H9 (cell line): ENCODE results near the gene SAG. TPM values are rescaled to one million over a fixed set of nuclear protein-coding genes. Genes with fewer than 3 reads are reported as not detected.

Experiments
- DNase-seq: peaks from one replicate; pipeline ENCODE4 v3.0.0-alpha.2; 2017
- H2AFZ ChIP-seq: one replicate; pipeline ENCODE4 v1.6.1; 2013; ENCODE audit warnings: mild to moderate bottlenecking, low read length, control low read depth, moderate library complexity
- H2AK5ac ChIP-seq: 2 replicates; pipeline ENCODE4 v1.6.1; 2013; ENCODE audit warnings: low read length, control low read depth, mixed read lengths; ENCODE audit not compliant: insufficient read length
- H2BK120ac ChIP-seq: one replicate; pipeline ENCODE4 v1.6.1; 2013; ENCODE audit warnings: low read depth, mild to moderate bottlenecking, low read length, control low read depth, inconsistent platforms; ENCODE audit not compliant: poor library complexity, severe bottlenecking
- H2BK12ac ChIP-seq: 2 replicates; pipeline ENCODE4 v1.6.1; 2013; ENCODE audit warnings: low read length, control low read depth, mixed read lengths, low read depth; ENCODE audit not compliant: insufficient read length
- H2BK15ac ChIP-seq: 2 replicates; pipeline ENCODE4 v1.6.1; 2013; ENCODE audit warnings: low read depth, low read length, control low read depth
- H2BK20ac ChIP-seq: one replicate; pipeline ENCODE4 v1.6.1; 2013; ENCODE audit warnings: low read depth, mild to moderate bottlenecking, low read length, control low read depth, inconsistent platforms; ENCODE audit not compliant: poor library complexity, severe bottlenecking
- H2BK5ac ChIP-seq: 2 replicates; pipeline ENCODE4 v1.6.1; 2013; ENCODE audit warnings: low read length, control low read depth, mixed read lengths; ENCODE audit not compliant: insufficient read length
- H3K14ac ChIP-seq: 2 replicates; pipeline ENCODE4 v1.6.1; 2013; ENCODE audit warnings: low read length, control low read depth; ENCODE audit not compliant: insufficient read depth
- H3K18ac ChIP-seq: 2 replicates; pipeline ENCODE4 v1.6.1; 2013; ENCODE audit warnings: low read depth, mild to moderate bottlenecking, mixed read lengths, low read length, control low read depth; ENCODE audit not compliant: insufficient read length
- H3K23ac ChIP-seq: 2 replicates; pipeline ENCODE4 v1.6.1; 2013; ENCODE audit warnings: low read length, control low read depth, mixed read lengths, low read depth; ENCODE audit not compliant: insufficient read length
- H3K23me2 ChIP-seq: 2 replicates; pipeline ENCODE4 v1.6.1; 2013; ENCODE audit warnings: low read depth, mild to moderate bottlenecking, mixed read lengths, low read length, control low read depth; ENCODE audit not compliant: insufficient read length, poor library complexity, severe bottlenecking
- H3K27ac ChIP-seq: 2 replicates; pipeline ENCODE4 v1.5.1; 2013; ENCODE audit warnings: low read length, control low read depth, mixed read lengths, low read depth; ENCODE audit not compliant: insufficient read length
- H3K27me3 ChIP-seq: 2 replicates; pipeline ENCODE4 v1.6.1; 2013; ENCODE audit warnings: low read length, control low read depth, inconsistent platforms; ENCODE audit not compliant: insufficient read depth
- H3K4ac ChIP-seq: 2 replicates; pipeline ENCODE4 v1.6.1; 2013; ENCODE audit warnings: low read depth, mild to moderate bottlenecking, control low read depth, inconsistent platforms, low read length, moderate library complexity
- H3K4me1 ChIP-seq: 2 replicates; pipeline ENCODE4 v1.6.1; 2013; ENCODE audit warnings: low read length, control low read depth, inconsistent platforms; ENCODE audit not compliant: insufficient read depth
- H3K4me2 ChIP-seq: 2 replicates; pipeline ENCODE4 v1.6.1; 2013; ENCODE audit warnings: low read length, control low read depth, mixed read lengths; ENCODE audit not compliant: insufficient read length, insufficient read depth
- H3K56ac ChIP-seq: 2 replicates; pipeline ENCODE4 v1.6.1; 2013; ENCODE audit warnings: low read depth, mild to moderate bottlenecking, mixed read lengths, low read length, control low read depth; ENCODE audit not compliant: insufficient read length
- H3K79me1 ChIP-seq: 2 replicates; pipeline ENCODE4 v1.6.1; 2013; ENCODE audit warnings: low read depth, mild to moderate bottlenecking, moderate library complexity, low read length, control low read depth, inconsistent platforms; ENCODE audit not compliant: insufficient read depth, poor library complexity, severe bottlenecking
- H3K79me2 ChIP-seq: 2 replicates; pipeline ENCODE4 v1.6.1; 2013; ENCODE audit warnings: low read length, control low read depth, inconsistent platforms; ENCODE audit not compliant: insufficient read depth
- H3K9ac ChIP-seq: 2 replicates; pipeline ENCODE4 v1.6.1; 2013; ENCODE audit warnings: low read length, control low read depth, mixed read lengths; ENCODE audit not compliant: insufficient read length; ENCODE audit errors: extremely low read depth
- H3K9me3 ChIP-seq: one replicate; pipeline ENCODE4 v1.6.1; 2013; ENCODE audit warnings: low read depth, low read length, inconsistent platforms; ENCODE audit not compliant: control insufficient read depth
- H3T11ph ChIP-seq: one replicate; pipeline ENCODE4 v1.6.1; 2013; ENCODE audit warnings: mild to moderate bottlenecking, low read length, control low read depth, inconsistent platforms
- H4K20me1 ChIP-seq: one replicate; pipeline ENCODE4 v1.6.1; 2013; ENCODE audit not compliant: control insufficient read depth, insufficient read length, insufficient read depth
- H4K5ac ChIP-seq: 2 replicates; pipeline ENCODE4 v1.6.1; 2013; ENCODE audit warnings: low read depth, mild to moderate bottlenecking, mixed read lengths, low read length, control low read depth; ENCODE audit not compliant: insufficient read length
- H4K8ac ChIP-seq: replicated peaks from 2 replicates; pipeline ENCODE4 v1.6.1; 2013; ENCODE audit warnings: low read length, control low read depth, mixed read lengths, low read depth; ENCODE audit not compliant: insufficient read length
- H4K91ac ChIP-seq: 2 replicates; pipeline ENCODE4 v1.6.1; 2013; ENCODE audit warnings: low read depth, mild to moderate bottlenecking, moderate library complexity, mixed read lengths, low read length, control low read depth; ENCODE audit not compliant: insufficient read length
- H3K27ac Mint-ChIP-seq, 3 experiments: 2 replicates in 2 of 3; 3 replicates in 1 of 3; pipeline ENCODE4 v1.8.0; 2020 to 2021; ENCODE audit warnings: mixed read lengths in 3 of 3, mild to moderate bottlenecking in 1 of 3, moderate library complexity in 1 of 3
- H3K27me3 Mint-ChIP-seq: 2 replicates; pipeline ENCODE4 v1.8.0; 2021; ENCODE audit warnings: low read depth, mild to moderate bottlenecking, moderate library complexity, mixed read lengths
- H3K36me3 Mint-ChIP-seq, 3 experiments: 2 replicates in 2 of 3; 3 replicates in 1 of 3; pipeline ENCODE4 v1.8.0; 2020 to 2021; ENCODE audit warnings: low read depth in 3 of 3, mixed read lengths in 3 of 3; ENCODE audit not compliant: insufficient read depth in 1 of 3
- H3K4me1 Mint-ChIP-seq, 2 experiments: 2 replicates each; pipeline ENCODE4 v1.8.0; 2020; ENCODE audit warnings: mixed read lengths in 2 of 2
- H3K4me3 Mint-ChIP-seq, 2 experiments: 2 replicates in 1 of 2; 3 replicates in 1 of 2; pipeline ENCODE4 v1.8.0; 2020 to 2021; ENCODE audit warnings: mild to moderate bottlenecking in 2 of 2, mixed read lengths in 2 of 2, moderate library complexity in 1 of 2
- H3K9me3 Mint-ChIP-seq, 2 experiments: 2 replicates in 1 of 2; 3 replicates in 1 of 2; pipeline ENCODE4 v1.8.0; 2020; ENCODE audit warnings: mild to moderate bottlenecking in 2 of 2, mixed read lengths in 2 of 2, moderate library complexity in 1 of 2
- WGBS: extraction: QIAGEN DNeasy Blood & Tissue Kit; methylation state at CpG from one replicate; pipeline ENCODE4 v1.1.7; 2013; ENCODE audit warnings: missing lambda C conversion rate, low lambda C conversion rate, mixed read lengths; ENCODE audit not compliant: insufficient read length; ENCODE audit errors: extremely low coverage; 5-methylcytosine and 5-hydroxymethylcytosine counted together
- total RNA-seq: library from RNA; stranded (reverse); gene quantifications from 2 replicates; pipeline ENCODE4 v1.2.1, GENCODE V29; 2021
- TF ChIP-seq, protein P1 (sequence below): fragments of 200-600 bp; sonication (generic); conservative IDR thresholded peaks from 3 replicates; pipeline ENCODE4 v1.8.0; 2021; ENCODE audit warnings: antibody characterized with exemption, mild to moderate bottlenecking

Gene SAG
- total RNA-seq, 1 experiment from 2014 or later, result not detected

DNA sequence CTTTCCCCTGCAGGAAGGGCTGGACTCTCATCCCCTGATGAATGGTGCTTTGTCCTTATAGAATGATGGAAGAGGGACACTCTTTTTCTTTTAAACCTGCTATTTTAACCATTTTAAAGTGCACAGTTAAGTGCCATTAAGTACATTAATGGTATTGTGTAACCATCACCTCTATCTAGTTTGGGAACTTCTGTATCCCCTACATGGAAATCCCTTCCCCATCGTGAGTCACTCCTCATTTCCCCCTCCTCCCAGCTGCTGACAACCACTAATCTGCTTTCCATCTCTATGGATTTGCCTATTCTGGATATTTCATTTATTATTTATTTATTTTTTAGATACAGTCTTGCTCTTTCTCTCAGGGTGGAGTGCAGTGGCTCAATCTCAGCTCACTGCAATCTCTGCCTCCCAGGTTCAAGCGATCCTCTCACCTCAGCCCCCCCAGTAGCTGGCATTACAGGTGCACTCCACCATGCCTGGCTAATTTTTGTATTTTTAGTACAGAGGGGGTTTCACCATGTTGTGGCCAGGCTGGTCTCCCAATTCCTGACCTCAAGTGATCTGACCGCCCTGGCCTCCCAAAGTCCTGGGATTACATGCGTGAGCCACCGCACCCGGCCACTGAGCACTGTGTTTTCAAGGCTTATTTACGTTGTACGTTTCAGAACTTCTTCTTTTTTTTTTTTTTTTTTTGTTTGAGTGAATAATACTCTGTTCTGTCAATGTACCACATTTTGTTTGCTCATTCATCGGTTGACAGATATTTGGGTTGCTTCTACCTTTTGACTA lies 62.5 kb downstream of the SAG start:
- no peak overlapping the region for H2AFZ ChIP-seq
- no peaks in the 10 kb centered on the region for H3K9me3 ChIP-seq
- WGBS, result no CpG with 5 or more reads among the region's 9 CpGs
- DNase-seq, result no peak
- H4K91ac ChIP-seq, result no peak overlapping the region
- no peak overlapping the region for H4K8ac ChIP-seq
- Mint-ChIP-seq H3K9me3 (no peaks in the 10 kb centered on the region), H3K4me3 (no peak overlapping the region), H3K27me3 (no peaks in the 10 kb centered on the region), H3K4me1 (peaks cover 16% of the 10 kb centered on the region in 2 experiments), H3K36me3 (no peaks in the 10 kb centered on the region), H3K27ac (peak overlapping the region in 1 of 3 experiments; percentile 22; a peak in 1 of 7 replicates)
- H3T11ph ChIP-seq, result no peak overlapping the region
- H2BK15ac ChIP-seq, result no peak overlapping the region
- no peak overlapping the region for H2AK5ac ChIP-seq
- no peak overlapping the region for H4K5ac ChIP-seq
- H3K14ac ChIP-seq, result no peak overlapping the region
- no peaks in the 10 kb centered on the region for H3K23me2 ChIP-seq
- H3K4me2 ChIP-seq, result no peak overlapping the region
- H3K9ac ChIP-seq, result no peak overlapping the region
- H2BK20ac ChIP-seq, result no peak overlapping the region
- peaks cover 2% of the 10 kb centered on the region; the same call in 1 of the 2 replicates for H3K79me2 ChIP-seq
- no peak overlapping the region for H2BK12ac ChIP-seq
- no peak overlapping the region for H3K23ac ChIP-seq
- H3K4ac ChIP-seq, result no peak overlapping the region
- H4K20me1 ChIP-seq, result no peaks in the 10 kb centered on the region
- TF ChIP-seq, protein P1, sequence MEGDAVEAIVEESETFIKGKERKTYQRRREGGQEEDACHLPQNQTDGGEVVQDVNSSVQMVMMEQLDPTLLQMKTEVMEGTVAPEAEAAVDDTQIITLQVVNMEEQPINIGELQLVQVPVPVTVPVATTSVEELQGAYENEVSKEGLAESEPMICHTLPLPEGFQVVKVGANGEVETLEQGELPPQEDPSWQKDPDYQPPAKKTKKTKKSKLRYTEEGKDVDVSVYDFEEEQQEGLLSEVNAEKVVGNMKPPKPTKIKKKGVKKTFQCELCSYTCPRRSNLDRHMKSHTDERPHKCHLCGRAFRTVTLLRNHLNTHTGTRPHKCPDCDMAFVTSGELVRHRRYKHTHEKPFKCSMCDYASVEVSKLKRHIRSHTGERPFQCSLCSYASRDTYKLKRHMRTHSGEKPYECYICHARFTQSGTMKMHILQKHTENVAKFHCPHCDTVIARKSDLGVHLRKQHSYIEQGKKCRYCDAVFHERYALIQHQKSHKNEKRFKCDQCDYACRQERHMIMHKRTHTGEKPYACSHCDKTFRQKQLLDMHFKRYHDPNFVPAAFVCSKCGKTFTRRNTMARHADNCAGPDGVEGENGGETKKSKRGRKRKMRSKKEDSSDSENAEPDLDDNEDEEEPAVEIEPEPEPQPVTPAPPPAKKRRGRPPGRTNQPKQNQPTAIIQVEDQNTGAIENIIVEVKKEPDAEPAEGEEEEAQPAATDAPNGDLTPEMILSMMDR, result no peak
- no peak overlapping the region for H3K27ac ChIP-seq
- no peaks in the 10 kb centered on the region for H3K79me1 ChIP-seq
- H3K27me3 ChIP-seq, result no peaks in the 10 kb centered on the region
- H2BK120ac ChIP-seq, result no peak overlapping the region
- H3K4me1 ChIP-seq, result no peaks in the 10 kb centered on the region
- no peak overlapping the region for H3K18ac ChIP-seq
- H3K56ac ChIP-seq, result no peak overlapping the region
- H2BK5ac ChIP-seq, result no peak overlapping the region
